Stimulated activated CD8-positive, alpha-beta memory T cell treated with anti-CD3 and anti-CD28 coated beads, Interleukin-4, amount 100 ng/mL, for 48 hours (primary cell): ENCODE results near the gene RHEBL1.

ENCODE experiments used
- DNase-seq: peaks from one replicate; pipeline ENCODE4 v3.0.0-alpha.2; 2020

Gene RHEBL1

GRCh38 chr12:49033611-49034285 lies 36.0 kb downstream of the RHEBL1 start:
- DNase-seq, result no peak

- no peak for DNase-seq
These were observed 36.9 kb downstream of the RHEBL1 start for GRCh38 chr12:49032679-49033447.

GRCh38 chr12:49032276-49032675 lies 37.5 kb downstream of the RHEBL1 start:
- DNase-seq, result no peak

- DNase-seq, result no peak
These were observed 38.1 kb downstream of the RHEBL1 start for GRCh38 chr12:49031573-49032161.

GRCh38 chr12:49030714-49031572 lies 38.8 kb downstream of the RHEBL1 start:
- no peak for DNase-seq

GRCh38 chr12:49030119-49030518 lies 39.7 kb downstream of the RHEBL1 start:
- DNase-seq, result no peak

GRCh38 chr12:49028666-49029275 lies 41.0 kb downstream of the RHEBL1 start:
- no peak for DNase-seq

- no peak for DNase-seq
These were observed 41.8 kb downstream of the RHEBL1 start for GRCh38 chr12:49027846-49028555.

- no peak for DNase-seq
These were observed 42.9 kb downstream of the RHEBL1 start for GRCh38 chr12:49026678-49027480.

GRCh38 chr12:49026101-49026500 lies 43.7 kb downstream of the RHEBL1 start:
- DNase-seq, result no peak

- DNase-seq, result no peak
These were observed 44.3 kb downstream of the RHEBL1 start for GRCh38 chr12:49025463-49025862.

GRCh38 chr12:49024543-49024942 lies 45.2 kb downstream of the RHEBL1 start:
- DNase-seq, result no peak

- DNase-seq, result no peak
These were observed 46.0 kb downstream of the RHEBL1 start for GRCh38 chr12:49023812-49024211.

- no peak for DNase-seq
These were observed 47.1 kb downstream of the RHEBL1 start for GRCh38 chr12:49022558-49023178.

- DNase-seq, result no peak
These were observed 48.4 kb downstream of the RHEBL1 start for GRCh38 chr12:49021292-49021915.

GRCh38 chr12:49020441-49020840 lies 49.3 kb downstream of the RHEBL1 start:
- no peak for DNase-seq

- DNase-seq, result peak; percentile 66
These were observed 50.1 kb downstream of the RHEBL1 start for GRCh38 chr12:49019443-49020324.

- no peak for DNase-seq
These were observed 50.7 kb downstream of the RHEBL1 start for GRCh38 chr12:49019120-49019430.
